GM23338 (cell line): ENCODE measurements around the gene ZNHIT1.

Experiments used
- JUNB ChIP-seq: IDR thresholded peaks from one replicate; pipeline ENCODE4 v1.6.1; 2016; ENCODE audit warnings: antibody characterized with exemption; ENCODE audit not compliant: unreplicated experiment
- TF ChIP-seq, protein P1 (sequence below), 2 experiments: fragments of 200-600 bp in 1 of 2; sonication (generic) in 1 of 2; conservative IDR thresholded peaks; 2 replicates each; pipeline versions ENCODE4 v1.5.1 to v1.6.1; 2016 to 2017; ENCODE audit warnings: antibody characterized with exemption in 2 of 2, low read depth in 2 of 2, mild to moderate bottlenecking in 2 of 2, moderate library complexity in 1 of 2

DNA sequence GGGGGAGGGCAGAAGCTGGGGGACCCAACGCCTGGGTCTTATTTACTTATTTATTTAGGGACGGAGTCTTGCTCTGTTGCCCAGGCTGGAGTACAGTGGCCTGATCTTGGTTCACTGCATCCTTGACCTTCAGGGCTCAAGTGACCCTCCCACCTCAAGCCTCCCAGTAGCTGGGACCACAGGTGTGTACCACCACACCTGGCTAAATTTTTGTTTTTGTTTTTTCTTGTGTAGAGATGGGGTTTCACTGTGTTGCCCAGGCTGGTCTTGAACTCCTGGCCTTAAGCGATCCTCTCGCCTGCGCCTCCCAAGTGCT lies 15.4 kb upstream of the ZNHIT1 start:
- TF ChIP-seq, protein P1, sequence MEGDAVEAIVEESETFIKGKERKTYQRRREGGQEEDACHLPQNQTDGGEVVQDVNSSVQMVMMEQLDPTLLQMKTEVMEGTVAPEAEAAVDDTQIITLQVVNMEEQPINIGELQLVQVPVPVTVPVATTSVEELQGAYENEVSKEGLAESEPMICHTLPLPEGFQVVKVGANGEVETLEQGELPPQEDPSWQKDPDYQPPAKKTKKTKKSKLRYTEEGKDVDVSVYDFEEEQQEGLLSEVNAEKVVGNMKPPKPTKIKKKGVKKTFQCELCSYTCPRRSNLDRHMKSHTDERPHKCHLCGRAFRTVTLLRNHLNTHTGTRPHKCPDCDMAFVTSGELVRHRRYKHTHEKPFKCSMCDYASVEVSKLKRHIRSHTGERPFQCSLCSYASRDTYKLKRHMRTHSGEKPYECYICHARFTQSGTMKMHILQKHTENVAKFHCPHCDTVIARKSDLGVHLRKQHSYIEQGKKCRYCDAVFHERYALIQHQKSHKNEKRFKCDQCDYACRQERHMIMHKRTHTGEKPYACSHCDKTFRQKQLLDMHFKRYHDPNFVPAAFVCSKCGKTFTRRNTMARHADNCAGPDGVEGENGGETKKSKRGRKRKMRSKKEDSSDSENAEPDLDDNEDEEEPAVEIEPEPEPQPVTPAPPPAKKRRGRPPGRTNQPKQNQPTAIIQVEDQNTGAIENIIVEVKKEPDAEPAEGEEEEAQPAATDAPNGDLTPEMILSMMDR (conservative IDR thresholded peaks at IDR 0.05; ENCODE audit: low read depth in 2 of 2), result no peak
- no peak for TF ChIP-seq JUNB
